Liver (tissue), 3 donors: ENCODE results near the gene FRMD4A.

Experiments used
- CTCF ChIP-seq: fragments of 150-350 bp; IDR thresholded peaks from 2 replicates; pipeline ENCODE4 v1.5.1; 2017; ENCODE audit warnings: improper control_type of control experiment, low read depth, low read length; ENCODE audit not compliant: missing input control
- JUND ChIP-seq, 2 donors: IDR thresholded peaks; 2 replicates each; pipeline ENCODE4 v1.6.1; 2016; ENCODE audit warnings: antibody characterized with exemption in 2 of 2
- MAX ChIP-seq: IDR thresholded peaks from 2 replicates; pipeline ENCODE4 v1.6.1; 2016; ENCODE audit warnings: antibody characterized with exemption
- REST ChIP-seq: IDR thresholded peaks from 2 replicates; pipeline ENCODE4 v1.6.1; 2016; ENCODE audit warnings: antibody characterized with exemption, mild to moderate bottlenecking
- SP1 ChIP-seq: IDR thresholded peaks from 2 replicates; pipeline ENCODE4 v1.6.1; 2018; ENCODE audit warnings: antibody characterized with exemption, mild to moderate bottlenecking
- ZBTB33 ChIP-seq: IDR thresholded peaks from 2 replicates; pipeline ENCODE4 v1.6.1; 2016; ENCODE audit warnings: antibody characterized with exemption
- donor health status: healthy.
- donor health status: healthy.

GRCh38 chr10:13715100-13715499 lies 615.6 kb downstream of the FRMD4A start:
- no peak for TF ChIP-seq CTCF
- TF ChIP-seq MAX, result no peak
- TF ChIP-seq SP1, result no peak
- no peak for TF ChIP-seq REST
- TF ChIP-seq JUND (IDR thresholded peaks at IDR 0.05), result no peak
- no peak for TF ChIP-seq ZBTB33
